Karpas-422 (cell line): ENCODE measurements around the gene PBX1. TPM values are rescaled to one million over a fixed set of nuclear protein-coding genes. Genes with fewer than 3 reads are reported as not detected.
"Not testable (repeated sequence)": the region's sequence is repeated elsewhere in the genome, so short reads cannot be mapped to it uniquely, and the experiment has no call there.

ENCODE experiments used
- DNase-seq: peaks from one replicate; pipeline ENCODE4 v3.0.0-alpha.2; 2015
- H2AFZ ChIP-seq: fragments of 200-600 bp; sonication (generic); 2 replicates; pipeline ENCODE4 v1.6.1; 2014; ENCODE audit warnings: antibody characterized with exemption, low read length, mixed read lengths
- H3K27ac ChIP-seq: fragments of 200-600 bp; sonication (generic); 2 replicates; pipeline ENCODE4 v1.5.1; 2014; ENCODE audit warnings: mild to moderate bottlenecking, low read length, moderate library complexity
- H3K27me3 ChIP-seq: fragments of 200-600 bp; sonication (generic); 2 replicates; pipeline ENCODE4 v1.6.1; 2014; ENCODE audit warnings: low read length, mixed read lengths
- H3K36me3 ChIP-seq: fragments of 200-600 bp; sonication (generic); 2 replicates; pipeline ENCODE4 v1.6.1; 2014; ENCODE audit warnings: low read length, mixed read lengths; ENCODE audit not compliant: insufficient read depth
- H3K4me1 ChIP-seq: fragments of 200-600 bp; sonication (generic); 2 replicates; pipeline ENCODE4 v1.6.1; 2014; ENCODE audit warnings: mild to moderate bottlenecking, low read length, mixed read lengths
- H3K4me2 ChIP-seq: fragments of 200-600 bp; sonication (generic); 2 replicates; pipeline ENCODE4 v1.6.1; 2014; ENCODE audit warnings: low read length, low read depth, mild to moderate bottlenecking; ENCODE audit not compliant: poor library complexity, severe bottlenecking
- H3K4me3 ChIP-seq: fragments of 200-600 bp; sonication (generic); 2 replicates; pipeline ENCODE4 v1.5.1; 2014; ENCODE audit warnings: mild to moderate bottlenecking, antibody characterized with exemption, low read length, mixed read lengths
- H3K79me2 ChIP-seq: fragments of 200-600 bp; sonication (generic); 2 replicates; pipeline ENCODE4 v1.6.1; 2014; ENCODE audit warnings: mild to moderate bottlenecking, low read length, mixed read lengths
- H3K9ac ChIP-seq: fragments of 200-600 bp; sonication (generic); 2 replicates; pipeline ENCODE4 v1.6.0; 2014; ENCODE audit warnings: low read length
- H3K9me2 ChIP-seq: fragments of 200-600 bp; sonication (generic), shearing (Covaris generic); replicated peaks from 2 replicates; pipeline ENCODE4 v1.6.0; 2014; ENCODE audit warnings: mild to moderate bottlenecking, low read length, moderate library complexity; ENCODE audit not compliant: insufficient read depth
- H3K9me3 ChIP-seq: fragments of 300-700, 200-600 bp; sonication (generic); 2 replicates; pipeline ENCODE4 v1.6.1; 2014; ENCODE audit warnings: low read length, mixed read lengths
- H4K20me1 ChIP-seq: fragments of 200-600 bp; sonication (generic); 2 replicates; pipeline ENCODE4 v1.6.1; 2014; ENCODE audit warnings: mild to moderate bottlenecking, antibody characterized with exemption, low read length, low read depth; ENCODE audit not compliant: insufficient read depth
- total RNA-seq: library from RNA; depleted of rRNA; stranded (reverse); fragments of >200 nt; shearing (Covaris generic); gene quantifications from 2 replicates; pipeline ENCODE4 v1.2.3, GENCODE V29; 2014; ENCODE audit warnings: low replicate concordance

Gene PBX1
- total RNA-seq, 1 experiment from 2014 or later: 0.41 TPM

DNA sequence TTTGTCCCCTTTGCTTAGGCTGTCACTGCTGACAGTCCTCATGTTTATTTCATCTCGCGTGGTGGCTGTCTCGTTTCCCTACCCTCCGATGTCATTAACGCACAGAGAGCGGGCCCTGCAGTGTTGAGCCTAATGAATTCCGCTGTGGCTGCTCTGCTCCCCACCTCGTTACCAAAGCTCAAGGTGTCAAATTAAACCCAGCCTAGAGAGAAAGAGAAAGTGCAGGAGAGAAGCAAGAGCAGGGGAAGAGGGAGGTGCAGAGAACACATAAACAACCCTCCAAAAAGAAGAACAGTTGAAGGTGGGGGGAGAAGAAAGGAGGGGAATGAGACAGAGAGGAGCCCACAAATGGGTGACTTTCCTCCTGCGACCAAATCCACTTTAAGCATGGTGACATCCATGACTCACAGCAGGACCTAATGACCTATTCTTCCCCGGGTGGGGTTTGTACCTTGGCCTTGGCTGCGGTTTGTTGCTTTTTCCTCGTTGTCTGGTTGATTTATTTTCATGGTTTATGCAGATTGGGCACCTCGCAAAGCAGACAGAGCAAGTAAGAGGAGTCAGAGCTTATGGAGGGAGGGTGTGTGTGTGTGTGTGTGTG lies 92.5 kb downstream of the PBX1 start:
- Histone ChIP-seq H3K27ac (no peak overlapping the region), H2AFZ (no peak overlapping the region), H3K9me2 (no peaks in the 10 kb centered on the region), H3K9ac (no peak overlapping the region), H3K4me2 (no peak overlapping the region), H3K4me1 (peaks cover 6% of the 10 kb centered on the region), H3K79me2 (no peaks in the 10 kb centered on the region), H3K36me3 (no peaks in the 10 kb centered on the region), H3K4me3 (no peak overlapping the region), H4K20me1 (no peaks in the 10 kb centered on the region), H3K27me3 (no peaks in the 10 kb centered on the region), H3K9me3 (no peaks in the 10 kb centered on the region)
- DNase-seq: no peak

- not testable (repeated sequence) for H3K36me3 ChIP-seq, H2AFZ ChIP-seq, H3K27me3 ChIP-seq, H4K20me1 ChIP-seq, H3K9ac ChIP-seq, H3K27ac ChIP-seq, H3K4me2 ChIP-seq, H3K9me3 ChIP-seq, H3K79me2 ChIP-seq, H3K4me1 ChIP-seq, H3K4me3 ChIP-seq, DNase-seq, H3K9me2 ChIP-seq
Observed at GRCh38 chr1:164652969-164653368, 94.0 kb downstream of the PBX1 start.

DNA sequence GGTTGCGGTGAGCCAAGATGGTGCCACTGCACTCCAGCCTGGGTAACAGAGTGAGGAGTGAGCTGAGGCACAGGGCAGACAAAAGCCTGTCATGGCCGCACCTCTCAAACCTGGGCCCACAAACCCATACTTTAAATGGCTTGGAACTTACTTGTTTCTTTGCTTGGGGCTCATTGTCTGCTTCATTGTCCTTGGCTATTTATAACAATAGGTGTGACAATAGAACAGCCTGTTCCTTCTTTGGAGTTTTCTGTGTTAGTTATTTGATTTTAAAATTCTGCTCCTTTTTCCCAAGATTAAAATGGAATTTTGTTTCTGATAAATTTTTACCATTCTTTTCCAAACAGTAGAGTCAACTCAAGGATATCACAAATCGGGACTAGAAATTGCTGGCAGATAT lies 94.7 kb downstream of the PBX1 start:
- Histone ChIP-seq H3K79me2 (no peaks in the 10 kb centered on the region), H3K4me2 (no peak overlapping the region), H3K9me2 (no peaks in the 10 kb centered on the region), H2AFZ (no peak overlapping the region), H4K20me1 (no peaks in the 10 kb centered on the region), H3K36me3 (no peaks in the 10 kb centered on the region), H3K4me1 (peaks cover 10% of the 10 kb centered on the region), H3K9me3 (no peaks in the 10 kb centered on the region), H3K9ac (no peak overlapping the region), H3K4me3 (no peak overlapping the region), H3K27ac (no peak overlapping the region), H3K27me3 (no peaks in the 10 kb centered on the region)
- no peak for DNase-seq

DNA sequence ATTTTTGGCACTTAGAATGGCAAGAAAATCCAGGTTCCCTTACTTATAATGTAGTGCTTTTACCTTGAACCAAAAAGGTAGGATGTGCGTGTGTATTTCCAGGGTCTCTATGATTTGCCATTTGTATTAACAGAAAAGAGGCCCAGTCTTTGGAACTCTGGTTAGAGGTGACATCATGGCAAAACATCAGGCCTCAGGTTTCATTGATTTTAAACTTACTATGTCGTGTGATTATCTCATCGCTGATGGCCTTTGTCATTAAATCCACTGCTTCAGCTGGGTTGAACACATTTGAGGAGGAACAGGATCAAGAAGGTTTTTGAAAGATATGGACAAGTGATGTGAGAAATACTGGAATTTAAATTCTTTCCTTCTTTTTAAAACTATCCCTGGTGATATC lies 95.2 kb downstream of the PBX1 start:
- no peak for DNase-seq
- Histone ChIP-seq H3K9me2 (no peaks in the 10 kb centered on the region), H3K4me3 (no peak overlapping the region), H3K4me2 (no peak overlapping the region), H3K9ac (no peak overlapping the region), H2AFZ (no peak overlapping the region), H3K4me1 (peaks cover 10% of the 10 kb centered on the region), H4K20me1 (no peaks in the 10 kb centered on the region), H3K9me3 (no peaks in the 10 kb centered on the region), H3K27me3 (no peaks in the 10 kb centered on the region), H3K36me3 (no peaks in the 10 kb centered on the region), H3K79me2 (no peaks in the 10 kb centered on the region), H3K27ac (no peak overlapping the region)

DNA sequence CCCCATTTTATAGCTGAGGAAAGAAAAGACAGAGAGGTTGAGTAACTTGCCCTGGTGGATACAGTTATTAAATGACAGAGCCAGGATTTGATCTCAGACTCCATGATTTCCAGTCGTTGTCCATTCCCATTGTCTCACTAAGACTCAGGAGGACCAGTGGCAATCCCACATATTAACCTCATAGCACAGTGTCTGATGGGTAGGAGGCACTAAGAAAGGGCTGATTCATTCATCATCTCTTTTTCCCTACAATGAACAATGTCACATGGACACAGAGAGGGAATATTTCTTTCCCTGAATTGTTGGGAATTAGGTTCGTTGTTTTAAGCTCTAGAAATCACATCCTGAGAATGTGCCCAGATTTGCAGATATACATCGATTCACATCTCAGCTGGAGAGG lies 99.9 kb downstream of the PBX1 start:
- Histone ChIP-seq H3K9me2 (no peaks in the 10 kb centered on the region), H3K4me3 (no peak overlapping the region), H3K27me3 (no peaks in the 10 kb centered on the region), H2AFZ (no peak overlapping the region), H3K4me2 (no peak overlapping the region), H4K20me1 (no peaks in the 10 kb centered on the region), H3K4me1 (peaks cover 10% of the 10 kb centered on the region), H3K27ac (no peak overlapping the region), H3K9ac (no peak overlapping the region), H3K9me3 (no peaks in the 10 kb centered on the region), H3K36me3 (no peaks in the 10 kb centered on the region), H3K79me2 (no peaks in the 10 kb centered on the region)
- DNase-seq: no peak

- H3K9me2 ChIP-seq: no peaks in the 10 kb centered on the region
- no peak overlapping the region for H3K9ac ChIP-seq
- peaks cover 10% of the 10 kb centered on the region for H3K4me1 ChIP-seq
- no peak for DNase-seq
- H3K36me3 ChIP-seq: no peaks in the 10 kb centered on the region
- no peak overlapping the region for H3K4me3 ChIP-seq
- H4K20me1 ChIP-seq: no peaks in the 10 kb centered on the region
- no peak overlapping the region for H2AFZ ChIP-seq
- H3K4me2 ChIP-seq: no peak overlapping the region
- no peak overlapping the region for H3K27ac ChIP-seq
- H3K27me3 ChIP-seq: no peaks in the 10 kb centered on the region
- no peaks in the 10 kb centered on the region for H3K9me3 ChIP-seq
- H3K79me2 ChIP-seq: no peaks in the 10 kb centered on the region
Observed at GRCh38 chr1:164659621-164660411, 100.8 kb downstream of the PBX1 start.

- Histone ChIP-seq H3K36me3 (no peaks in the 10 kb centered on the region), H3K4me1 (peaks cover 10% of the 10 kb centered on the region), H3K27ac (no peak overlapping the region), H4K20me1 (no peaks in the 10 kb centered on the region), H3K79me2 (no peaks in the 10 kb centered on the region), H3K4me2 (no peak overlapping the region), H3K27me3 (no peaks in the 10 kb centered on the region), H3K9me2 (no peaks in the 10 kb centered on the region), H2AFZ (no peak overlapping the region), H3K9ac (no peak overlapping the region), H3K9me3 (no peaks in the 10 kb centered on the region), H3K4me3 (no peak overlapping the region)
- DNase-seq: no peak
Observed at GRCh38 chr1:164660412-164660772, 101.4 kb downstream of the PBX1 start.

DNA sequence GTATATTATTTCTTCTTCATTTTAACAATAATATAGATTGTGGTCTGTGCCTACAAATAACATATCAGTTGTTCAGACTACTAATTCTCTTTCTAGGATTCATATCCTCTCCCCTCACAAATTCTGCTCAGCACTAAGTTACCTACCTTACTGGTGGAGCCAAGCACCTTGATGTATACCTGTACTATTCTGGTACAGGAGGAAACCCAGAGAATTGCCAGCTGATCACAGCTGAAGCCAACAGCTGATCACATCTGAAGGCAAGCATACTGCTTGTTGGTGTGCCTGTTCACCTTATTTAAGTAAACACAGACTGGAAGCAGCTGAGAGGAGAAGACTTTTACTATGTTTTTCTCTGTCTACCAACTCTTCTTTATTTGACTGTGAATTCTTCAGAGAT lies 101.8 kb downstream of the PBX1 start:
- no peak for DNase-seq
- no peaks in the 10 kb centered on the region for H3K36me3 ChIP-seq
- H3K27me3 ChIP-seq: no peaks in the 10 kb centered on the region
- H3K4me2 ChIP-seq: no peak overlapping the region
- no peak overlapping the region for H3K9ac ChIP-seq
- H3K9me3 ChIP-seq: no peaks in the 10 kb centered on the region
- H3K4me1 ChIP-seq: peaks cover 10% of the 10 kb centered on the region
- no peak overlapping the region for H2AFZ ChIP-seq
- no peaks in the 10 kb centered on the region for H4K20me1 ChIP-seq
- no peaks in the 10 kb centered on the region for H3K79me2 ChIP-seq
- H3K4me3 ChIP-seq: no peak overlapping the region
- H3K9me2 ChIP-seq: no peaks in the 10 kb centered on the region
- H3K27ac ChIP-seq: no peak overlapping the region
